ENCODE measurements around the gene SULT1A2.
"Not testable (repeated sequence)": the region's sequence is repeated elsewhere in the genome, so short reads cannot be mapped to it uniquely, and the experiment has no call there.

Gene SULT1A2

DNA sequence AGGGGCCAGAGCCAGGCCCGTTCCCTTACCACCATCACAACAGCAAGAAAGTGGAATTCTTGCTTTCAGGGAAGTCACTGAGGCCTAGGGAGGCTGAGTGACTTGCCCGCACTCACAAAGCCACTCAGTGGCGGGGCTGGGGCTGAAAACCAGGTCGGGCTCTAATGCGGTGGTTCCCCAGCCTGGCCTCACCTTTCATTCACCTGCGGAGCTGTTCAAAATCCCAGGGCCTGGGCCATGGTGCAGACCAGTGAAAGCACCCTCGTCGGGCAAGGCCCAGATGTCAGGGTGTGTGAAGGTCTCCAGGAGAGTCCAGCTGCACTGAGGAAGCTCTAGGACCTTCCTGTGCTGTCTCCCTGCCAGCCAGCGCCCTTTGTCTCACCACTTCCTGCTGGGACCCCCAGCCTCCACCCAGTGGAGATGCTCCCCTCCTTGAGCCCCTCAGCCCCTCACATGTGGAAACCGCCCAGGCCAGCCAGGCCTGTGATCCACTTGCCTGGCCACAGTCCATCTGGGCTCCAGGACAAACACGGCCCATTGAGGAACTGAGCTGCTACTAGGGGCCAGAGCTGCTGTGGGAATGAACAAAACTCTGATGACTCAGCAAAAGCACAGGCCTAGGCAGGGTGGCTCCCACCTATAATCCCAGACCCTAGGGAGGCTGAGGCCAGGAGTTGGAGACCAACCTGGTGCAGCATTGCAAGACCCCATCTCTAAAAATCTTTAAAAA is 12.2 kb upstream of the SULT1A2 start:
- DNase-seq: not testable (repeated sequence)

GRCh38 chr16:28608496-28608808 is 11.6 kb upstream of the SULT1A2 start:
- DNase-seq: not testable (repeated sequence)

- DNase-seq: not testable (repeated sequence)
These were observed 11.0 kb upstream of the SULT1A2 start for GRCh38 chr16:28607681-28608495.

DNA sequence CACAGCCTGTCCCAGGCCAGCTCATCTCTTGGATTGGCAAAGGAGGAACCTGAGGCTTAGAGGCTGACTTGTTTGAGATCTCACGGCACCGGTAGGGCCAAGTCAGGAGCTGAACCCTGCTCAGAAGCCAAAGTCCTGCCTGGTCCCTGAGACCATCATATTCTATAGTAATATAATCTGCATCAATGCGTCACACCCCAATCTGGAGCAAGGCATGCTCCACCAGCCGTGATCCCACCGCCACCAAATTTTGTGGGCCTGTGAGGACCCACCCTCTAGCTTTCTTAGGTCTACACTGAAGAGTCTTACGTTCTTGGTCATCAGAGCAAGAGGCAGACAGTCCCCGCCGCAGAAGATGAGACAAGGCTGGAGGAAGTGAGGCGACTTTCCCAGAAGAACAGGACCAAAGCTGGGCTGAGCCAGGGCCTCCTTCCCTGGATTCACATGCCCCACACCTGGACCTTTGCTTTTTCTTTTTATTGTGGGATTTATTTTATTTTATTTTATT is 10.3 kb upstream of the SULT1A2 start:
- DNase-seq: no peak

DNA sequence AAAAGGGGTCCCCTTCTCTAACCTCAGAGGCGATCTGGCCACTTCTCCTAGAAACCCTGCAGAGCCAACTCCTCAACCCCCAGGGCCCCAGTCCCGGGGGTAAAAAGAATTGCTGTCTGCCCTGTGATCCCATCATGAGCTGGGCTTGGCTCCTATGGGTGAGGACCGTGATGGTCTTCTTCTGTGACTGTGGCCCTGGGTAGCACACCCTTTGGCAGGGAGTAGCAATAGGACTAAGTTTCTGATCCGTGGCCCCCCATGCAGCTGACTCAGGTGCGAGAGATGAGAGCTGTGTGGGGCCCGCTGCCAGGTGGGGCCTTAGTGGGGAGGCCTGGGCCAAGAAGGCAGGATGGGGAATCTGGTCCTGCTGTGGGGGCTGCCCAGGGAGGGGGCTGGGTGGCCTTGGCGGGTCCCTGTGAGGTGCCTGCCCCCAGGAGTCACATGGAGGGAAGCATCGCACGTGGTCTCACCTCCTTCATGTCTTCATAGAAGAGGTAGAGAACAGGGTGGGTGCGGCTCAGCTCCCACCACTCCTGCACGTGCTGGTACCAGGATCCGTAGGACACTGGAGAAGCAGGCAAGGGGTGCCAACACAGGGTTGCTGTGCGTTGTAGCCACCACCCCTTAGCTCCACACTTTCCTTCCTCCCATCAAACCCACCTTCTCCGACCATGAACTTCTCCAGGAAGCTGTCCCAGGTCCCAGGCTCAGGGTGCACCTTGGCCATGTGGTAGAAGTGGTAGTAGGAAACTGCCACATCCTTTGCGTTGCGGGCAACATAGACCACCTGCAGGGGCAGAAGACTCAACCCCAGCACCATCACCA is 9.7 kb upstream of the SULT1A2 start:
- DNase-seq: no peak

DNA sequence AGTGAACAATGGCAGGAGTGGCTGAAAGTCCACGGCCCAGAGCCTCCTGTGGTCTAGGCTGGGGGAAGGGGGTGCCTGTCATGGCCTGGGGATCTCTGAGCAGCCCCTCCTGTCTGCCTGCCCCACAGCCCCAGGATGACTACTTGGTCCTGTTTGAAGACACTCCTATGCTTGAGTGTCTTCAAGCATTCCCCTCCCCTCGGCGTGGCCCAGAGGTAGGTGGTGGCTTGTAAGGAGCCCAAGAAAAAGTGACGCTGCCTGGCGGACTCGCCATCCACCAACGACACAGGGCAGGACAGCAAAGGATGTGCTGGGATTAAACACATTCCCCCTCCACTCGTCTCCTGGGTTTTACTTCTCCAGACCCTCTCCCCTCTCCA is 7.3 kb upstream of the SULT1A2 start:
- no peak for DNase-seq

DNA sequence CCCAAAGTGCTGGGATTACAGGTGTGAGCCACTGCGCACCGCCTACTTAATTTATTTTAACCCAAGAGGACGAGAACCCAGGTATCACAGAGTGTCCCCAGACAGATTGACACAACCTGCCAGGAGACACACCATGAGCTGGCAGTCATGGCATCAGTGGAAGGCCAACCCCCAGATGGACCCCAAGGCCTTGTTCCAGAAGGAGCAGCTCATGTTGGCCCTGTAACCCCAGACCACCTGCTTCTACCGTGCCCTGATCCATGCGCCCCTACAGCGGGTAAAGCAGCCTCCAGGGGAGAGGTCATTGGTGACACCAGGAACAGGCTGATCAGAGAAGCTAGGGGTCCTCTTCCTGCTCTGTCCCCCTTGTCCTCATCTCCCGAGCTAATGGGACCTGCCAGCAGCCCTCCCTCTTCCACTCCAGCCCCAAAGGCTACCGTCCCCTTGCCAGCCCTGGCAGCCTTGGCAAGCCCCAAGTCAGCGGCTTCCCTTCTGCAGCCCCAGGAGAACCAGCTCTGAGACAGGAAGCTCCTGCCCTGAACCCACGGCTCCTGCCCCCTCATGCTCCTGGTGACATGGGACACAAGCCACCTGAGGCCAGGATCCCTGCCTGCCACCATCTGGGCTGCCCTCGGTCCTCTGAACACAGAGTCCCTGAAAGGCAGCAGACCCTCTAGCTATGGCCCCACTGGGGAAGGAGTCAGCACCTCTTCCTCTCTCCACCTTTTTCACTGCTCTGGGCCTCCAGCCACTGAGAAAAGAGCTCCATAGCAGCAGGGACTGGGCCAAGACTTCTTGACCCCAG is 6.7 kb upstream of the SULT1A2 start:
- DNase-seq: no peak

DNA sequence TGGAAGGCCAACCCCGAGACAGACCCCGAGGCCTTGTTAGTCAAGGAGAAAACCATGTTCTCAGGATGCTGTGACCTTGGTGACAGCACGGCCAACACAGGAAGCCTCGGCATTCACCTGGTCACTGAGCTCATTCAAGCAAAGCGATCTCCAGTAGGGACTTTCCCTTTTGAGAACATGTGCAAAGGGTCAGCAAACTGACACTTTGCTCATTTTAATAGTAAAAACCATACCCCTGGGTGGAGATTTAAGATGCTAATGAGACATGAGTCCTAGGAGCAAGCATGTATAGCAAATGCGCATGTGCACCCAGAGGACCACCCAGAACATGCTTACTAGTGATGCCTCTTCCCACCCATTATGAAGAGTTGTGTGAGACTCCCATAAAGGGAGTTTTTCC is 5.7 kb upstream of the SULT1A2 start:
- no peak for DNase-seq

GRCh38 chr16:28602062-28602461 is 5.2 kb upstream of the SULT1A2 start:
- not testable (repeated sequence) for DNase-seq

DNA sequence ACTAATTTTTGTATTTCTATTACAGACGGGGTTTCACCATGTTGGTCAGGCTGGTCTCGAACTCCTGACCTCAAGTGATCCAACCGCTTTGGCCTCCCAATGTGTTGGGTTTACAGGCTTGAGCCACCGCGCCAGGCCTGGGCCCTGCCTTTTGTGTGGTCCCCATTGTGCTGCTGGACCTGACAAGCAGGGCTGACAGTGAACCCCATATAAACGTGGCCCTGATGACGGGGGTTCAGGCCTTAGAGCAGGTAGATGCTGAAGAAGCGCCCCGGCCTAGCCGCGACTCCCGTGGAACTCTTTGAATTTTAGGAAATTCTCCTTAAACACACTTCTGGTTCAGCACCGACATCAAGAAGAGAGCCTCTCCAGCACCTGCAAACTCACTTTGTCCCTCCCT is 4.7 kb upstream of the SULT1A2 start:
- DNase-seq: not testable (repeated sequence)

DNA sequence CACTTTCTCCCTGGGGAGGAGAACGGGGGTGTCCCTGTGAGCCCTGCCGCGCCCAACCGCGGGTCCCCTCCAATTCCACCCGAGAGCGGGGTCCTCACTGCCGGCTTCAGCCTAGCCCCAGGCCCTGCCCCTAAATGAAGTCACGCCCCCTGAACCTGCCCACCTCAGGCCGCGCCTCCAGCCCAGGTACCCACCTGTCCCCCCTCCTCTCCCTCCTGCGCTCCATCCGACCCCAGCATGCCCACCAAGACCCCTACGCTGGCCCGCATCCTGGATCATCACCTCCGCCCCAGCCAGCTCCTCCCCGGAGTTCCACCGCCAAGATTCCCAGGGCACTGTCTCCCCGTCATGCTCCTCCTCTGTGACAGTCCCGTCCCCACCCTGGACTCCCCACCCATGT is 4.1 kb upstream of the SULT1A2 start:
- DNase-seq: not testable (repeated sequence)

DNA sequence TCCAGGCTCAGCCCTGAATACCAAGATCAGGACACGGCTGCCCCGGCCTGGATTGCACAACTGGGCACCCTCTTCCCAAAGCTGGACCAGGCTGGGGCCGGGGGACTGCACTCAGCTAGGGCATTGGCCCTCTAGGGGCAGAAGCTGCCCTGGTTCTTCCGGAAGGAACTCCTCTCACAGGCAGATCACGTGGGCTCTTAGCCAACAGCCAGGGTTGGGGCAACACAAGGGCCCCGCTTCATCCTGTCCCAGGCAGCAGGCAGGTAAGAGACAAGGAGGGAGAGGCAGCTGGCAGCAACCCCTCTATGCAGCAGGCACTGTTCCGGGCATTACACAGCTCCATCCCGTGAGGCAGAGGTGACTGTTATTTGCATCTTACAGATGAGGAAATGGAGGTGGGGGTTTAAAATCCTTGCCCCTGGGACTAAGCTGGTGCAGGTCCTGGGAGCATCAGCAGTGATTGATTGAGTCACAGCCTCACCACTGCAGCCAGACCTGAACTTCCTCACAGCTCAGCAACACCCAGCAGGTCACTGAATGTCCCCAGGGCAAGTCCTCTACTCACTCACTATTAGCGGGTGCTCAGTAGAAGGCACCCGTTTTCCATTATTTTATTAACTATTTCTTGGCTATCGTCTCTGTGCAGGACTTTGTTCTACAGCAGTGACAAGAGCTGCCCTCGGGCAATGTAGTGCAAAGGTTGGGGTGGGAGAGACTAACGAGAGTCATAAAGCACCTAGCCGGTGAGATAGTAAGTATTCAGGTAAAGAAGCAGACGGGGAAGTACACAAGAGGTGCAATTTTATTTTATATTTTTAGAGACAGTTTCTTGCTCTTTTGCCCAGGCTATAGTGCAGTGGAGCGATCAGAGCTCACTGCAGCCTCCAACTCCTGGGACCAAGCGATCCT is 2.8 kb upstream of the SULT1A2 start:
- not testable (repeated sequence) for DNase-seq

- DNase-seq: peak in 1 of 2 experiments; percentile 6
These were observed 927 bp upstream of the SULT1A2 start for GRCh38 chr16:28597692-28598261.

DNA sequence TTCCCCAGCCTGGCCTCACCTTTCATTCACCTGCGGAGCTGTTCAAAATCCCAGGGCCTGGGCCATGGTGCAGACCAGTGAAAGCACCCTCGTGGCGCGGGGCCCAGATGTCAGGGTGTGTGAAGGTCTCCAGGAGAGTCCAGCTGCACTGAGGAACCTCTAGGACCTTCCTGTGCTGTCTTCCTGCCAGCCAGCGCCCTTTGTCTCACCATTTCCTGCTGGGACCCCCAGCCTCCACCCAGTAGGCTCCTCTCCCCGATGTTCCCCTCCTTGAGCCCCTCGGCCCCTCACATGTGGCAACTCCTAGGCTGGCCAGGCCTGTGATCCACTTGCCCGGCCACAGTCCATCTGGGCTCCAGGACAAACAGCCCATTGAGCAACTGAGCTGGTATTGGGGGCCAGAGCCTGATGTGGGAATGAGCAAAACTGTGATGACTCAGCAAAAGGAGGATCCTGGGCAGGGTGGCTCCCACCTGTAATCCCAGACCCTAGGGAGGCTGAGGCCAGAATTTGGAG is 677 bp downstream of the SULT1A2 start:
- DNase-seq: no peak

DNA sequence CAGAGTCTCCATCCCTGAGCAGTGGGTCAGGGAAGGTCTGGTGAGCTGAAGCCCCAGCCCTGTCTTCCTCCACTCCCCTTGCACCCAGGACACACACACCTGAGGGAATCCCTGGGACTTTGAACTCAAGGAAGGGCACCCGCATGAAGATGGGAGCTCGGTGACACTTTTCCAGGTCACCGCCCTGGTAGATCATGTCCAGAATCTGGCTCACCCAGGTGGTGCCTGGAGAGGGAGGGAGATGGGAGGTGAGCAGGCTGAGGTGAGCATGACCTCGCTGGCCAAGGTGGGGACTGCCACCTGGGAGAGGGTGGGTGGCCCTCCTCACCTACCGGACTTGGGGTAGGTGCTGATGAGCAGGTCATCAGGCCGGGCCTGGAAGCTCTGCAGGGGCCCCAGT is 1.4 kb downstream of the SULT1A2 start:
- not testable (repeated sequence) for DNase-seq

- no peak for DNase-seq
These were observed 3.8 kb downstream of the SULT1A2 start for GRCh38 chr16:28592979-28593553.

GRCh38 chr16:28592511-28592910 is 4.3 kb downstream of the SULT1A2 start:
- DNase-seq: no peak

- DNase-seq: no peak
These were observed 5.5 kb downstream of the SULT1A2 start for GRCh38 chr16:28591355-28591754.

DNA sequence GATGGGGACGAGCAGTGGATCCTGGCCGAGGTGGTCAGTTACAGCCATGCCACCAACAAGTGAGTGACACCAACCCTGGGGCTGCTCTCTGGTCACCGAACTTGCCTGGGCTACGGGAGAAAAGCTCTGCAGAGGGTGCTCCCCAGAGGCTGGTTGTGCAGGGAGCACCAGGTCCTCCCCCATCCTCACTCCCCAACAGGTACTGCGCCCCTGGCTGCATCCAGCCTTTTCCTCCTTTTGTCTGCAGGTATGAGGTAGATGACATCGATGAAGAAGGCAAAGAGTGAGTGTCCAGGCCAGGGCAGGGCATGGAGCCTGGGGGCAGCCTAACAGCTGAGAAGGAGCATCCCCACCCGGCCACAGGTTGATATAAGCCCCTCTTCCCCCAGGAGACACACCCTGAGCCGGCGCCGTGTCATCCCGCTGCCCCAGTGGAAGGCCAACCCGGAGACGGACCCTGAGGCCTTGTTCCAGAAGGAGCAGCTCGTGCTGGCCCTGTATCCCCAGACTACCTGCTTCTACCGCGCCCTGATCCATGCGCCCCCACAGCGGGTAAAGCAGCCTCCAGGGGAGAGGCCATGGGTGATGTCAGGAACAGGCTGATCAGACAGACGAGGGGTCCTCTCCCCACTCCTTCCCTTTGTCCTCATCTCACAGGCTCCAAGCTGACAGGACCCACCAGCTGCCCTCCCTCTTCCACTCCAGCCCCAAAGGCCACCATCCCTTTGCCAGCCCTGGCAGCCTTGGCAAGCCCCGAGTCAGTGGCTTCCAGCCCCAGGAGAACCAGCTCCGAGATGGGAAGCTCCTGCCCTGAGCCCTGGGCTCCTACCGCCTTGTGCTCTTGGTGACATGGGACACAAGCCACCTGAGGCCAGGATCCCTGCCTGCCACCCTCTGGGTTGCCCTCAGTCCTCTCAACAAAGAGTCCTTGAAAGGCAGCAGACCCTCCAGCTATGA is 6.2 kb downstream of the SULT1A2 start:
- DNase-seq: no peak
